Panc1 (cell line): ENCODE measurements around the gene ZNF566. TPM values are rescaled to one million over a fixed set of nuclear protein-coding genes. Genes with fewer than 3 reads are reported as not detected.

Experiments used
- ATAC-seq: fragments of 200-7000 bp; cut with Tn5 transposase; 2 replicates; pipeline ENCODE4 v1.9.1; 2020; ENCODE audit warnings: mild to moderate bottlenecking, moderate library complexity
- BruUV-seq: library from RNA; stranded (reverse); fragments of 400-500 nt; replicated peaks from 2 replicates; lab custom pipeline; 2021; lab: Mats Ljungman, UMichigan
- CTCF ChIA-PET: fragments of 300-600 bp; sonication (Branson Sonifier 250); formaldehyde crosslinking; loops from one replicate; lab custom pipeline; 2022; ENCODE audit warnings: antibody characterized with exemption; lab: Charles Lee
- POLR2A ChIA-PET: fragments of 300-600 bp; sonication (Branson Sonifier 250); formaldehyde crosslinking; loops from one replicate; lab custom pipeline; 2022; ENCODE audit warnings: antibody characterized with exemption; lab: Charles Lee
- DNase-seq: peaks from one replicate; pipeline ENCODE4 v3.0.0-alpha.2; 2010; ENCODE audit warnings: low read depth, low spot score
- H3K27ac ChIP-seq: 2 replicates; pipeline ENCODE4 v1.5.1; 2011; ENCODE audit warnings: mild to moderate bottlenecking, low read length, inconsistent platforms
- H3K27me3 ChIP-seq: fragments of 200-500 bp; sonication (Bioruptor generic); 2 replicates; pipeline ENCODE4 v1.6.0; 2014; ENCODE audit warnings: low read length, inconsistent platforms; ENCODE audit not compliant: control insufficient read depth, insufficient read depth
- H3K36me3 ChIP-seq: fragments of 200-500 bp; sonication (Bioruptor generic); 2 replicates; pipeline ENCODE4 v1.5.1; 2014; ENCODE audit warnings: inconsistent platforms, mild to moderate bottlenecking, low read length, moderate library complexity; ENCODE audit not compliant: control insufficient read depth, insufficient read depth
- H3K4me1 ChIP-seq: 2 replicates; pipeline ENCODE4 v1.5.1; 2011; ENCODE audit warnings: inconsistent platforms, mild to moderate bottlenecking, low read length, moderate library complexity; ENCODE audit not compliant: control insufficient read depth, insufficient read depth
- H3K4me3 ChIP-seq, 2 experiments: 2 replicates each; pipeline ENCODE4 v1.5.1; 2011 to 2012; ENCODE audit warnings: low read depth in 2 of 2, low read length in 2 of 2, mild to moderate bottlenecking in 2 of 2, inconsistent platforms in 1 of 2, moderate library complexity in 1 of 2
- H3K9me3 ChIP-seq: fragments of 200-500 bp; sonication (Bioruptor generic); 2 replicates; pipeline ENCODE4 v1.5.1; 2014; ENCODE audit warnings: low read depth, mild to moderate bottlenecking, inconsistent platforms, low read length, moderate library complexity; ENCODE audit not compliant: control insufficient read depth, insufficient read depth
- CTCF ChIP-seq: fragments of 450-650 bp; IDR thresholded peaks from 2 replicates; pipeline ENCODE4 v1.5.1; 2017; ENCODE audit warnings: mild to moderate bottlenecking
- POLR2AphosphoS5 ChIP-seq: IDR thresholded peaks from 2 replicates; pipeline ENCODE4 v1.6.1; 2012; ENCODE audit warnings: mild to moderate bottlenecking, low read depth, low read length, moderate library complexity
- SIN3A ChIP-seq: IDR thresholded peaks from 2 replicates; pipeline ENCODE4 v1.6.1; 2012; ENCODE audit warnings: low read depth, mild to moderate bottlenecking, low read length, moderate library complexity, borderline replicate concordance; ENCODE audit not compliant: insufficient read depth
- TCF7L2 ChIP-seq: IDR thresholded peaks from 2 replicates; pipeline ENCODE4 v1.6.1; 2011; ENCODE audit warnings: mild to moderate bottlenecking, low read depth, low read length, inconsistent platforms
- in situ Hi-C: cut with HindIII; loops from 2 replicates; pipeline ENCODE4 v1.10.0; 2016; ENCODE audit warnings: low sequenced_read_pairs, low pct_unique_long_range_greater_than_20kb
- intact Hi-C: fragments of 100-400 bp; cut with micrococcal nuclease; formaldehyde crosslinking; loops from one replicate; pipeline ENCODE4 v1.10.0; 2022; ENCODE audit not compliant: unreplicated experiment
- total RNA-seq: library from RNA; stranded (reverse); gene quantifications from one replicate; pipeline ENCODE4 v1.2.1, GENCODE V29; 2021; ENCODE audit not compliant: unreplicated experiment
- TF ChIP-seq, protein P1 (sequence below), 2 experiments: IDR thresholded peaks; 2 replicates each; pipeline ENCODE4 v1.6.1; 2011 to 2012; ENCODE audit warnings: low read depth in 2 of 2, control low read depth in 1 of 2, low read length in 1 of 2, mild to moderate bottlenecking in 1 of 2, moderate library complexity in 1 of 2; ENCODE audit not compliant: insufficient read depth in 1 of 2

ZNF566 gene
- total RNA-seq, 1 experiment from 2014 or later, result 19.5 TPM

DNA sequence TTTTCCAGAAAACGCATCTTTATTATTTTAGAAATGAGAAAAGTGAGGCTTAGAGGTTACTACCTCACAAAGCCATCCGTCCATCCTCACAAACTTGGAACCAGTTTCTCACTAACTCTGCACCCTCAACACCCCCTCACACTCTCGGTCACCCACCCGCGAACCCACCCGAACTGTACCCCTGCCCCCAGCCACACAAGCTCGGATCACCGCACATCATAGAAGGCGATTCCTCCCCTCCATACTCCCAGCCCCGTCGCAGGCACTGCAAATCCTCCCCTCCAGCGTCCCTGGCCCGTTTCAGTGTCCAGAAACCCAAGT is 38.5 kb upstream of the ZNF566 start:
- ATAC-seq (peak; percentile 39), DNase-seq (no peak)
- H3K9me3 ChIP-seq, result peaks cover 43% of the 10 kb centered on the region
- H3K27me3 ChIP-seq, result no peaks in the 10 kb centered on the region
- peak overlapping the region; percentile 95 for H3K27ac ChIP-seq
- intact Hi-C loops, result no loop called here
- in situ Hi-C loops, result no loop called here
- peaks cover 4% of the 10 kb centered on the region; the same call in 1 of the 2 replicates for H3K4me1 ChIP-seq
- peaks cover 9% of the 10 kb centered on the region; the same call in 1 of the 2 replicates for H3K36me3 ChIP-seq
- H3K4me3 ChIP-seq, result peak overlapping the region; percentile 72 to 95
- TF ChIP-seq CTCF (no peak), POLR2AphosphoS5 (no peak), TCF7L2 (no peak), SIN3A (no peak)
- TF ChIP-seq, protein P1, sequence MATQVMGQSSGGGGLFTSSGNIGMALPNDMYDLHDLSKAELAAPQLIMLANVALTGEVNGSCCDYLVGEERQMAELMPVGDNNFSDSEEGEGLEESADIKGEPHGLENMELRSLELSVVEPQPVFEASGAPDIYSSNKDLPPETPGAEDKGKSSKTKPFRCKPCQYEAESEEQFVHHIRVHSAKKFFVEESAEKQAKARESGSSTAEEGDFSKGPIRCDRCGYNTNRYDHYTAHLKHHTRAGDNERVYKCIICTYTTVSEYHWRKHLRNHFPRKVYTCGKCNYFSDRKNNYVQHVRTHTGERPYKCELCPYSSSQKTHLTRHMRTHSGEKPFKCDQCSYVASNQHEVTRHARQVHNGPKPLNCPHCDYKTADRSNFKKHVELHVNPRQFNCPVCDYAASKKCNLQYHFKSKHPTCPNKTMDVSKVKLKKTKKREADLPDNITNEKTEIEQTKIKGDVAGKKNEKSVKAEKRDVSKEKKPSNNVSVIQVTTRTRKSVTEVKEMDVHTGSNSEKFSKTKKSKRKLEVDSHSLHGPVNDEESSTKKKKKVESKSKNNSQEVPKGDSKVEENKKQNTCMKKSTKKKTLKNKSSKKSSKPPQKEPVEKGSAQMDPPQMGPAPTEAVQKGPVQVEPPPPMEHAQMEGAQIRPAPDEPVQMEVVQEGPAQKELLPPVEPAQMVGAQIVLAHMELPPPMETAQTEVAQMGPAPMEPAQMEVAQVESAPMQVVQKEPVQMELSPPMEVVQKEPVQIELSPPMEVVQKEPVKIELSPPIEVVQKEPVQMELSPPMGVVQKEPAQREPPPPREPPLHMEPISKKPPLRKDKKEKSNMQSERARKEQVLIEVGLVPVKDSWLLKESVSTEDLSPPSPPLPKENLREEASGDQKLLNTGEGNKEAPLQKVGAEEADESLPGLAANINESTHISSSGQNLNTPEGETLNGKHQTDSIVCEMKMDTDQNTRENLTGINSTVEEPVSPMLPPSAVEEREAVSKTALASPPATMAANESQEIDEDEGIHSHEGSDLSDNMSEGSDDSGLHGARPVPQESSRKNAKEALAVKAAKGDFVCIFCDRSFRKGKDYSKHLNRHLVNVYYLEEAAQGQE (IDR thresholded peaks at IDR 0.05; ENCODE audit: insufficient read depth in 1 of 2, low read depth in 2 of 2, low read length in 1 of 2), result no peak
- ChIA-PET CTCF (no interaction called here), POLR2A (interaction anchor here (0.6 kb wide), 2 partner anchors 45 to 102 kb away, joined by 3 to 8 read pairs; partner anchors contain the start of gene ZNF529)
- BruUV-seq, result no TSS peak

GRCh38 chr19:36527341-36527740 is 38.0 kb upstream of the ZNF566 start:
- peaks cover 9% of the 10 kb centered on the region; the same call in 1 of the 2 replicates for H3K36me3 ChIP-seq
- intact Hi-C loops, result no loop called here

GRCh38 chr19:36526581-36526980 is 37.2 kb upstream of the ZNF566 start:
- DNase-seq (no peak), ATAC-seq (no peak)
- in situ Hi-C loops (no loop called here), intact Hi-C loops (no loop called here)
- H3K9me3 ChIP-seq, result peaks cover 49% of the 10 kb centered on the region
- H3K36me3 ChIP-seq, result peaks cover 9% of the 10 kb centered on the region; the same call in 1 of the 2 replicates
- H3K27ac ChIP-seq, result no peak overlapping the region
- no peak for TF ChIP-seq POLR2AphosphoS5
- TF ChIP-seq SIN3A, result no peak
- TF ChIP-seq, protein P1 (IDR thresholded peaks at IDR 0.05; ENCODE audit: insufficient read depth in 1 of 2, low read depth in 2 of 2, low read length in 1 of 2), result no peak
- CTCF ChIA-PET, result no interaction called here
- no peaks in the 10 kb centered on the region for H3K27me3 ChIP-seq
- no TSS peak for BruUV-seq
- peak overlapping the region; percentile 72 to 95 for H3K4me3 ChIP-seq
- H3K4me1 ChIP-seq, result peaks cover 4% of the 10 kb centered on the region; the same call in 1 of the 2 replicates
- POLR2A ChIA-PET, result no interaction called here

More at GRCh38 chr19:36527341-36527740, 38.0 kb upstream of the ZNF566 start:
- CTCF ChIA-PET, result no interaction called here
- ATAC-seq (no peak), DNase-seq (no peak)
- Histone ChIP-seq H3K27me3 (no peaks in the 10 kb centered on the region), H3K9me3 (peaks cover 48% of the 10 kb centered on the region), H3K4me3 (peak overlapping the region; percentile 72 to 95), H3K4me1 (peaks cover 4% of the 10 kb centered on the region; the same call in 1 of the 2 replicates), H3K27ac (peak overlapping the region; percentile 95)
- POLR2A ChIA-PET, result no interaction called here
- TSS peak; percentile 84 for BruUV-seq
- in situ Hi-C loops, result no loop called here
- TF ChIP-seq POLR2AphosphoS5, result no peak
